A673 (cell line): ENCODE data around the gene HELZ. TPM values are rescaled to one million over a fixed set of nuclear protein-coding genes. Genes with fewer than 3 reads are reported as not detected.

Source experiments
- BruUV-seq: library from RNA; stranded (reverse); fragments of 400-500 nt; replicated peaks from 2 replicates; lab custom pipeline; 2021; lab: Mats Ljungman, UMichigan
- CTCF ChIA-PET: fragments of 300-600 bp; sonication (Branson Sonifier 250); formaldehyde crosslinking; loops from one replicate; lab custom pipeline; 2022; ENCODE audit warnings: antibody characterized with exemption; lab: Charles Lee
- POLR2A ChIA-PET: fragments of 300-600 bp; sonication (Branson Sonifier 250); formaldehyde crosslinking; loops from one replicate; lab custom pipeline; 2022; ENCODE audit warnings: antibody characterized with exemption; ENCODE audit not compliant: low non-redundant PET; lab: Charles Lee
- DNase-seq: peaks from one replicate; pipeline ENCODE4 v3.0.0-alpha.2; 2015; ENCODE audit warnings: low spot score
- H3K27ac ChIP-seq: fragments of 200-600 bp; sonication (generic); 2 replicates; pipeline ENCODE4 v1.5.1; 2016; ENCODE audit warnings: mixed run types, low read depth, mild to moderate bottlenecking, mixed read lengths, antibody characterized with exemption, low read length; ENCODE audit not compliant: poor library complexity, severe bottlenecking
- H3K27me3 ChIP-seq: fragments of 200-600 bp; sonication (generic); replicated peaks from 2 replicates; pipeline ENCODE4 v1.6.1; 2017; ENCODE audit warnings: mixed run types, low read depth, mild to moderate bottlenecking, mixed read lengths, antibody characterized with exemption, low read length; ENCODE audit not compliant: insufficient read depth, poor library complexity
- H3K36me3 ChIP-seq: fragments of 200-600 bp; sonication (generic); 2 replicates; pipeline ENCODE4 v1.6.1; 2016; ENCODE audit warnings: mixed run types, mild to moderate bottlenecking, mixed read lengths, antibody characterized with exemption, low read length; ENCODE audit not compliant: insufficient read depth, poor library complexity, severe bottlenecking
- H3K4me1 ChIP-seq: fragments of 200-600 bp; sonication (generic); 2 replicates; pipeline ENCODE4 v1.6.1; 2017; ENCODE audit warnings: mixed run types, mild to moderate bottlenecking, mixed read lengths, antibody characterized with exemption, low read length; ENCODE audit not compliant: insufficient read depth, poor library complexity, severe bottlenecking
- H3K4me3 ChIP-seq: fragments of 200-600 bp; sonication (generic); 2 replicates; pipeline ENCODE4 v1.5.1; 2016; ENCODE audit warnings: low read depth, mixed run types, mild to moderate bottlenecking, mixed read lengths, low read length; ENCODE audit not compliant: poor library complexity, severe bottlenecking
- H3K9me3 ChIP-seq: fragments of 200-600 bp; sonication (generic); 2 replicates; pipeline ENCODE4 v1.6.1; 2016; ENCODE audit warnings: mixed run types, low read depth, mild to moderate bottlenecking, mixed read lengths, antibody characterized with exemption, low read length; ENCODE audit not compliant: poor library complexity, severe bottlenecking
- EZH2 ChIP-seq: fragments of 200-600 bp; sonication (generic); IDR thresholded peaks from 2 replicates; pipeline ENCODE4 v1.6.1; 2017; ENCODE audit warnings: borderline replicate concordance, low read depth, mild to moderate bottlenecking, mixed read lengths, antibody characterized with exemption, low read length; ENCODE audit not compliant: poor library complexity, severe bottlenecking
- intact Hi-C: fragments of 100-400 bp; cut with micrococcal nuclease; formaldehyde crosslinking; loops from one replicate; pipeline ENCODE4 v1.10.0; 2022; ENCODE audit not compliant: unreplicated experiment
- total RNA-seq: library from RNA; stranded (reverse); gene quantifications from 2 replicates; pipeline ENCODE4 v1.2.3, GENCODE V29; 2021
- TF ChIP-seq, protein P1 (sequence below): fragments of 300-800, 200-600 bp; sonication (generic); conservative IDR thresholded peaks from 2 replicates; pipeline ENCODE4 v1.5.1; 2017; ENCODE audit warnings: low read depth, mild to moderate bottlenecking, antibody characterized with exemption, low read length, moderate library complexity, mixed read lengths

The HELZ gene
- total RNA-seq, 1 experiment from 2014 or later: 57.3 TPM

DNA sequence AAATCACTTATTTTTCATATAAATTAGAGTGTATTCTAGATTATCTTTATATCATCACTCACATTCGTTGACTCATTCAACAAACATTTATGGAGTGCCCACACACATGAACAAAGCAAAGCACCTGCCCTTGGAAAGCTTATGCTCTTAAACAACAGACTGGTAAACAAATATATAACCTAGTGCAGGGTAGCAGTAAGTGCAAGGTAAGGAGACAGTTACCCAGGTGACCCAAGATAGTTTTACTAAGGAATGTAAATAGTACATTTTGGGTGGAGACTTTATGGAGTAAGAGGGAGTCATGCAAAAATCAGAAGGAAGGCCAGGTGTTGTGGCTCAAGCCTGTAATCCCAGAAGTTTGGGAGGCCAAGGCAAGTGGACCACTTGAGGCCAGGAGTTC is 40.4 kb upstream of the HELZ start:
- ChIA-PET POLR2A (no interaction called here), CTCF (no interaction called here)
- H3K36me3 ChIP-seq: no peaks in the 10 kb centered on the region
- H3K4me3 ChIP-seq: no peak overlapping the region
- no peak for TF ChIP-seq EZH2
- TF ChIP-seq, protein P1, sequence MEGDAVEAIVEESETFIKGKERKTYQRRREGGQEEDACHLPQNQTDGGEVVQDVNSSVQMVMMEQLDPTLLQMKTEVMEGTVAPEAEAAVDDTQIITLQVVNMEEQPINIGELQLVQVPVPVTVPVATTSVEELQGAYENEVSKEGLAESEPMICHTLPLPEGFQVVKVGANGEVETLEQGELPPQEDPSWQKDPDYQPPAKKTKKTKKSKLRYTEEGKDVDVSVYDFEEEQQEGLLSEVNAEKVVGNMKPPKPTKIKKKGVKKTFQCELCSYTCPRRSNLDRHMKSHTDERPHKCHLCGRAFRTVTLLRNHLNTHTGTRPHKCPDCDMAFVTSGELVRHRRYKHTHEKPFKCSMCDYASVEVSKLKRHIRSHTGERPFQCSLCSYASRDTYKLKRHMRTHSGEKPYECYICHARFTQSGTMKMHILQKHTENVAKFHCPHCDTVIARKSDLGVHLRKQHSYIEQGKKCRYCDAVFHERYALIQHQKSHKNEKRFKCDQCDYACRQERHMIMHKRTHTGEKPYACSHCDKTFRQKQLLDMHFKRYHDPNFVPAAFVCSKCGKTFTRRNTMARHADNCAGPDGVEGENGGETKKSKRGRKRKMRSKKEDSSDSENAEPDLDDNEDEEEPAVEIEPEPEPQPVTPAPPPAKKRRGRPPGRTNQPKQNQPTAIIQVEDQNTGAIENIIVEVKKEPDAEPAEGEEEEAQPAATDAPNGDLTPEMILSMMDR: no peak
- no peak for DNase-seq
- H3K27me3 ChIP-seq: no peaks in the 10 kb centered on the region
- H3K4me1 ChIP-seq: peaks cover 6% of the 10 kb centered on the region
- H3K27ac ChIP-seq: no peak overlapping the region
- intact Hi-C loops: no loop called here
- no TSS peak for BruUV-seq
- no peaks in the 10 kb centered on the region for H3K9me3 ChIP-seq

DNA sequence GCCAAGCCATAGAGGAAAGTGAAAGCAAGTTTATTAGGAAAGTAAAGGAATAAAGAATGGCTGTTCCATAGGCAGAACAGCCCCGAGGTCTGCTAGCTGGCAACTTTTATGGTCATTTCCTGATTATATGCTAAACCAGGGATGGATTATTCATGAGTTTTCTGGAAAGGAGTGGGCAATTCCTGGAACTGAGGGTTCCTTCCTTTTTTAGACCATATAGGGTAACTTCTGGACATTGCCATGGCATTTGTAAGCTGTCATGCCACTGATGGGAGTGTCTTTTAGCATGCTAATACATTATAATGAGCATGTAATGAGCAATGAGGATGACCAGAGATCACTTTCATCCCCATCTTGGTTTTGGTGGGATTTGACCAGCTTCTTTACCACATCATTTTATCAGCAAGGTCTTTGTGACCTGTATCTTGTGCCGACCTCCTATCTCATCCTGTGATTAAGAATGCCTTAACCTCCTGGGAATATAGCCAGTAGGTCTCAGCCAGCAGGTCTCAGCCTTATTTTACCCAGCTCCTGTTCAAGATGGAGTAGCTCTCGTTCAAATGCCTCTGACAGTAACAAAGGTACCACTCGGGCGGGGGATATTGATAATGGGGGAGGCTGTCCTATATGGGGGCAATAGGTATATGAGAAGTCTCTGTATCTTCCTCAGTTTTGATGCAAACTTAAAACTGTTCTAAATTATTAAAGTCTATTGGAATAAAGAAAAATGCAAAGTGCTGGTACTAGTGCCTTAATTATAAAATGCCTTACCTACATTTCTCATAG is 38.9 kb upstream of the HELZ start:
- intact Hi-C loops: no loop called here
- no TSS peak for BruUV-seq
- TF ChIP-seq, protein P1: no peak
- TF ChIP-seq EZH2: no peak

DNA sequence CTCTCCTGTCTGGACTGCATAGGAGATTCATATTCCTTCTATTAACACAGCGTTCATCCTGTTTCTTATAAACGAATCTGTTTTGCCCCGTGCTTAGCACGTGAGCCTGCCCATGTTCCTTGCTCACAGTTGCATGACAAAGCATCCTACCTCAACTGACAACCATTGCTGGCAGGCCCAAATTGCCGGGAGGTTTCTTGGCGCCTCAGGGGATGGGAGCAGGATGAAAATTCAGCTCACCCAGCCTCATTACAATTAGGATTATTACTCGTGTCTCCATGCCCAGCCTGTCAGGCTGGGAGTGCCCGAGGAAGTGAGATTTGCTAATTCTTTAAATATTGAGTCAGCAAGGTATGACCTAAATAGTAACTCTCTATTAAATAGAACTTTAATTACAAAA is 36.7 kb upstream of the HELZ start:
- H3K36me3 ChIP-seq: no peaks in the 10 kb centered on the region
- no peaks in the 10 kb centered on the region for H3K4me1 ChIP-seq
- H3K9me3 ChIP-seq: no peaks in the 10 kb centered on the region
- intact Hi-C loops: no loop called here
- no TSS peak for BruUV-seq
- no peak for DNase-seq
- POLR2A ChIA-PET: no interaction called here
- CTCF ChIA-PET: no interaction called here
- no peak overlapping the region for H3K4me3 ChIP-seq
- no peak for TF ChIP-seq EZH2
- TF ChIP-seq, protein P1: no peak
- H3K27me3 ChIP-seq: no peaks in the 10 kb centered on the region
- H3K27ac ChIP-seq: no peak overlapping the region

More for the DNA sequence above, 38.9 kb upstream of the HELZ start:
- DNase-seq: no peak
- H3K9me3 ChIP-seq: no peaks in the 10 kb centered on the region
- H3K27ac ChIP-seq: no peak overlapping the region
- no peaks in the 10 kb centered on the region for H3K36me3 ChIP-seq
- no peak overlapping the region for H3K4me3 ChIP-seq
- ChIA-PET POLR2A (no interaction called here), CTCF (no interaction called here)
- no peaks in the 10 kb centered on the region for H3K27me3 ChIP-seq
- H3K4me1 ChIP-seq: no peaks in the 10 kb centered on the region
